HK-2 (cell line): ENCODE data around the gene KLHL6.
"Not testable (repeated sequence)": the region's sequence is repeated elsewhere in the genome, so short reads cannot be mapped to it uniquely, and the experiment has no call there.

Experiments used
- DNase-seq: peaks from one replicate; pipeline ENCODE4 v3.0.0-alpha.2; 2018; ENCODE audit not compliant: unreplicated experiment

Gene KLHL6

GRCh38 chr3:183532620-183533411 lies 22.7 kb downstream of the KLHL6 start:
- no peak for DNase-seq

GRCh38 chr3:183529717-183530116 lies 25.8 kb downstream of the KLHL6 start:
- DNase-seq, result no peak

- no peak for DNase-seq
Measured at GRCh38 chr3:183529185-183529584, 26.3 kb downstream of the KLHL6 start.

- not testable (repeated sequence) for DNase-seq
Measured at GRCh38 chr3:183528758-183529157, 26.7 kb downstream of the KLHL6 start.

GRCh38 chr3:183527428-183528379 lies 27.8 kb downstream of the KLHL6 start:
- no peak for DNase-seq

- DNase-seq, result no peak
Measured at GRCh38 chr3:183526838-183527427, 28.6 kb downstream of the KLHL6 start.

- DNase-seq, result no peak
Measured at GRCh38 chr3:183524476-183524875, 31.0 kb downstream of the KLHL6 start.

- not testable (repeated sequence) for DNase-seq
Measured at GRCh38 chr3:183520741-183521556, 34.6 kb downstream of the KLHL6 start.

- DNase-seq, result not testable (repeated sequence)
Measured at GRCh38 chr3:183520295-183520694, 35.2 kb downstream of the KLHL6 start.

GRCh38 chr3:183519891-183520290 lies 35.6 kb downstream of the KLHL6 start:
- no peak for DNase-seq

GRCh38 chr3:183518491-183519251 lies 36.8 kb downstream of the KLHL6 start:
- no peak for DNase-seq

GRCh38 chr3:183517607-183518006 lies 37.9 kb downstream of the KLHL6 start:
- no peak for DNase-seq

GRCh38 chr3:183515968-183516851 lies 39.3 kb downstream of the KLHL6 start:
- DNase-seq, result no peak

- no peak for DNase-seq
Measured at GRCh38 chr3:183514021-183514420, 41.5 kb downstream of the KLHL6 start.

- DNase-seq, result no peak
Measured at GRCh38 chr3:183513046-183513706, 42.3 kb downstream of the KLHL6 start.

GRCh38 chr3:183511286-183512131 lies 44.0 kb downstream of the KLHL6 start:
- not testable (repeated sequence) for DNase-seq

GRCh38 chr3:183508821-183509220 lies 46.7 kb downstream of the KLHL6 start:
- no peak for DNase-seq

- DNase-seq, result no peak
Measured at GRCh38 chr3:183507551-183507950, 48.0 kb downstream of the KLHL6 start.
